ENCODE data around the gene TMCC2. TPM values are rescaled to one million over a fixed set of nuclear protein-coding genes. Genes with fewer than 3 reads are reported as not detected.

Gene TMCC2
- total RNA-seq, 4 donors from 2014 or later = 0.96 to 4.9 (median 2.2) TPM

GRCh38 chr1:205250699-205251098 is 23.0 kb downstream of the TMCC2 start:
- no peak for ATAC-seq (ENCODE audit: low FRiP score)
- TF ChIP-seq CTCF (IDR thresholded peaks at IDR 0.05) = no peak
- no peak for DNase-seq (ENCODE audit: low spot score)

GRCh38 chr1:205251576-205251975 is 23.8 kb downstream of the TMCC2 start:
- no peak for TF ChIP-seq CTCF (IDR thresholded peaks at IDR 0.05)
- DNase-seq (ENCODE audit: low spot score) (no peak), ATAC-seq (ENCODE audit: low FRiP score) (no peak)

GRCh38 chr1:205255941-205256780 is 28.4 kb downstream of the TMCC2 start:
- peak in 2 of 3 donors; percentile 67 to 85 for TF ChIP-seq CTCF (IDR thresholded peaks at IDR 0.05)
- DNase-seq (ENCODE audit: low spot score) (peak; percentile 89), ATAC-seq (ENCODE audit: low FRiP score) (peak; percentile 84)

GRCh38 chr1:205256951-205257625 is 29.3 kb downstream of the TMCC2 start:
- no peak for TF ChIP-seq CTCF (IDR thresholded peaks at IDR 0.05)
- DNase-seq (ENCODE audit: low spot score) (no peak), ATAC-seq (ENCODE audit: low FRiP score) (no peak)

GRCh38 chr1:205257735-205258134 is 30.0 kb downstream of the TMCC2 start:
- ATAC-seq (ENCODE audit: low FRiP score) (no peak), DNase-seq (ENCODE audit: low spot score) (no peak)
- TF ChIP-seq CTCF (IDR thresholded peaks at IDR 0.05) = no peak

GRCh38 chr1:205258261-205258691 is 30.5 kb downstream of the TMCC2 start:
- no peak for DNase-seq (ENCODE audit: low spot score)
- no peak for ATAC-seq (ENCODE audit: low FRiP score)
- no peak for TF ChIP-seq CTCF (IDR thresholded peaks at IDR 0.05)

Data from omental fat pad (tissue), 4 donors.